GM18868 (cell line): Measurements from ENCODE around the gene LSM2.

ENCODE experiments used
- ATAC-seq: cut with Tn5 transposase; IDR thresholded peaks from one replicate; pipeline ENCODE4 v1.9.1; 2021; ENCODE audit warnings: mild to moderate bottlenecking, moderate library complexity; ENCODE audit not compliant: unreplicated experiment

The LSM2 gene

DNA sequence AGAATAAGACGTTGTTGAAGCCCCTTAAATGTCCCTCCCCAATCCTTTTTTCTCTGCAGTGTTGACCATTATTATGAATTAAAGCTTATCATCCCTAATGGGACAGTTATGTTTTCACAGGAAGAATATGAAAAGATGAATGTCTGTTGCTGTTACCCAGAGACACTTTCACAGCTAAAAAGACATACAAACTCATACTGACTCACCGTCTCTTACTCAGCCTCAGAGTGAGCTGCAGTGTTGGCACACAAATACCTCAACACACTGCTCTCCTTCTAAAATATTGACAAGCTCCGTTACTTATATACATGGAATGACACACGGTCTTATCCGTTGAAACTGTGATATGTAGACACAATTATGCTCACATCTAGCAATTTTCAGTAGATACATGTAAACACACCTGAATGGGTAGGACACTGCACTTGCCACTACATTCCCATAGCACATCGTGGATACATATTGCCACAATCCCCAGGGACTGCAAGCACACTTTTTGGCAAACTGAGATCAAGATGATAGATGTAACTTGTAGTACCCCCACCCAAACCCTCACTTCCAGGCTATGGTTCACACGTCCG lies 53.9 kb downstream of the LSM2 start:
- no peak for ATAC-seq

- ATAC-seq, result no peak
Measured at GRCh38 chr6:31750411-31751022, 56.2 kb downstream of the LSM2 start.

- no peak for ATAC-seq
Measured at GRCh38 chr6:31749301-31750036, 57.3 kb downstream of the LSM2 start.
